Measurements from ENCODE around the gene DPYSL4.
"Not testable (repeated sequence)": the region's sequence is repeated elsewhere in the genome, so short reads cannot be mapped to it uniquely, and the experiment has no call there.

Gene DPYSL4

DNA sequence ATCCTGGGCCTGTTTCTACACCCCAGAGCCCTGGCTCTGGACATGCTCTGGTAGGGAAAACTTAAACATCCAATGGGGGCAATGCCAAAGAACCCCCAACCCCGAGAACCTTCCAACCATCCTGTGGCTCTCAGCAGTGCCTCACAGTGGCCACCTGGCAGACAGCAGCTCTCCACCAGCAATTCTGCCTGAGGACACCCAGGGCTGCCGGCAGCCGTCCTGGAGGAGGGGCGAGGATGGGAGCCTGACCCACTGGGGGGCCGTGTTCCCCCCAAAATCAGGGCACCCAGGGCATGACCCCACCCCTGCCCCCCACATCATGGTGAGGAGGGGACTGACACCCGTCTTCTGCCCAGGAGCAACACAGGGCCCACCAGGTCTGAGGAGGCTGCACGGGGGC, 32.7 kb downstream of the DPYSL4 start:
- DNase-seq (ENCODE audit: low spot score in 2 of 2) (no peak), ATAC-seq (ENCODE audit: low read depth) (no peak)
- Mint-ChIP-seq H3K27ac (no peak overlapping the region), H3K9me3 (peaks cover 7% of the 10 kb centered on the region), H3K4me3 (no peak overlapping the region), H3K27me3 (no peaks in the 10 kb centered on the region), H3K4me1 (no peaks in the 10 kb centered on the region), H3K36me3 (peaks cover 7% of the 10 kb centered on the region)

DNA sequence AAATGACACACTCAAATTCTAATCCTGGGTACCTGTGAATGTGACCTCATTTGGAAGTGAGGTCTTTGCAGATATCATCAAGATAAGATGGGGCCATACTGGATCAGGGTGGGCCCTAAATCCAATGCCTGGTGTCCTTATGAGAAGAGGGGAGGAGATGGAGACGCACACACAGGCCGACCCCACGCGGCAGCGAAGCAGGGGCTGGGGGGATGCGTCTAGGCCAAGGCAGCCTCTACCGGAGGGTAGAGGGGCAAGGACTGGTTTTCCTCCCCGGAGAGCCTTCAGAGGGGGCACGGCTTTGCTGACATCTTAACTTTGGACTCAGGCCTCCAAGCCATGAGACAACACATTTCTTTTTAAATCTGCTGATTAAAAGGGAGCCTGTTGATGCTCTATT, 33.3 kb downstream of the DPYSL4 start:
- no peak for ATAC-seq (ENCODE audit: low read depth)
- H3K4me3 Mint-ChIP-seq, result no peak overlapping the region
- H3K36me3 Mint-ChIP-seq, result peaks cover 6% of the 10 kb centered on the region
- DNase-seq (ENCODE audit: low spot score in 2 of 2), result no peak
- H3K9me3 Mint-ChIP-seq, result peaks cover 7% of the 10 kb centered on the region
- H3K4me1 Mint-ChIP-seq, result no peaks in the 10 kb centered on the region
- H3K27ac Mint-ChIP-seq, result no peak overlapping the region
- no peaks in the 10 kb centered on the region for H3K27me3 Mint-ChIP-seq

DNA sequence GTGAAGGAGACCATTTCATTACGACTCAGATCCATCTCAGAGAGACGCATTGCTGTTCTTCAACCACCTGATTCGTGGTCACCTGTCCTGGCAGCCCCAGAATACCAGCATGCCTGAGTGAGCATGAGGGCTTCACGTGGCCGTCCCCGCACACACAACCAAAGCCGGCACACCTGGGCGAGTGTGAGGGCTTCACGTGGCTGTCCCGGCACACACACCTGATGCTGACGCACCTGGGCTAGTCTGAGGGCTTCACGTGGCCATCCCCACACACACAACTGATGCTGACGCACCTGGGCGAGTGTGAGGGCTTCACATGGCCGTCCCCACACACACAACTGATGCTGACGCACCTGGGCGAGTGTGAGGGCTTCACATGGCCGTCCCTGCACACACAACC, 34.2 kb downstream of the DPYSL4 start:
- not testable (repeated sequence) for H3K27ac Mint-ChIP-seq; ATAC-seq (ENCODE audit: low read depth); H3K36me3 Mint-ChIP-seq; H3K27me3 Mint-ChIP-seq; H3K4me3 Mint-ChIP-seq; DNase-seq (ENCODE audit: low spot score in 2 of 2); H3K4me1 Mint-ChIP-seq; H3K9me3 Mint-ChIP-seq

DNA sequence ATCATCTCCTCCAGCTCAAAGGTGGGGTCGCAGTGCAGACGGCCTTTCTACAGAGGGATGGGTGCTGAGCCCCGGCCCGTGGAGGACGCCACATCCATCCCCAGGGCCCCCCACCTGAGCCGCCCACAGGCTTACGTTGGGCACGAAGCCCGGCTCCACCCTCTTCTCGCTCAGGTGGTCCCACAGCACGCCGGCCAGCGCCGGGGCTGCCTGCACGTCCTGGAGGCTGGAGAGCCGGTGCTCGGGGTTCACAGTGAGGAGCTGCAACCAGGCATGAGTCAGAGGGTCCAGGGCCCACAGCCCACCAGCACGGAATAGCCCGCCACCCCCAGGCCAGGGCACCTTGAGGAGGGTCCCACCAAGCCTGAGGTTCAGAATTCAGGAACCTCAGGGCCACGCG, 36.0 kb downstream of the DPYSL4 start:
- H3K27me3 Mint-ChIP-seq, result no peaks in the 10 kb centered on the region
- H3K36me3 Mint-ChIP-seq, result peaks cover 3% of the 10 kb centered on the region
- peaks cover under 1% of the 10 kb centered on the region for H3K9me3 Mint-ChIP-seq
- H3K27ac Mint-ChIP-seq, result no peak overlapping the region
- DNase-seq (ENCODE audit: low spot score in 2 of 2) (no peak), ATAC-seq (ENCODE audit: low read depth) (no peak)
- H3K4me1 Mint-ChIP-seq, result peaks cover 3% of the 10 kb centered on the region
- no peak overlapping the region for H3K4me3 Mint-ChIP-seq

DNA sequence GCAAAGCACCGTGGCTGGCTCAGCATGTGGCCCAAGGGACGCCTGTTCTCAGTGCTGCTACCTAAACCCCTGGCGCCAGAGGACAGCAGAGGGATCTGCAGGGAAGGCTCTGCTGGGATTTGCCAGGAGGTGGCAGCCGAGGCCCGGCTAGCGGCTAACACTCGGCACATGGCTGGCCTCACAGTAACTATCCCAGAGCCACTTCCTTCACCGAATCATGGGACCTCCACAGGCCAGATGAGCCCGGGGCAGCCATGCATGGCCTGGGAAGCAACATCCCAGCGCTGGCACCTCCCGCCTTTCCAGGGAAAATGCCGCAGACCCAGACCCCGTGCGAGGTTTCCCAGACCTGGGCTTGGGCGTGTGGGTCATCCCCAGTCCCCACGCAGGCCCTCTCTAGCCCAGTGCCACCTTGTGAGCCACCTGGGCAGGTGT, 36.4 kb downstream of the DPYSL4 start:
- peaks cover 3% of the 10 kb centered on the region for H3K4me1 Mint-ChIP-seq
- H3K27ac Mint-ChIP-seq, result no peak overlapping the region
- no peak overlapping the region for H3K4me3 Mint-ChIP-seq
- H3K27me3 Mint-ChIP-seq, result no peaks in the 10 kb centered on the region
- DNase-seq (ENCODE audit: low spot score in 2 of 2) (peak; percentile 38 to 48), ATAC-seq (ENCODE audit: low read depth) (peak; percentile 96)
- H3K9me3 Mint-ChIP-seq, result no peaks in the 10 kb centered on the region
- peaks cover 3% of the 10 kb centered on the region for H3K36me3 Mint-ChIP-seq

DNA sequence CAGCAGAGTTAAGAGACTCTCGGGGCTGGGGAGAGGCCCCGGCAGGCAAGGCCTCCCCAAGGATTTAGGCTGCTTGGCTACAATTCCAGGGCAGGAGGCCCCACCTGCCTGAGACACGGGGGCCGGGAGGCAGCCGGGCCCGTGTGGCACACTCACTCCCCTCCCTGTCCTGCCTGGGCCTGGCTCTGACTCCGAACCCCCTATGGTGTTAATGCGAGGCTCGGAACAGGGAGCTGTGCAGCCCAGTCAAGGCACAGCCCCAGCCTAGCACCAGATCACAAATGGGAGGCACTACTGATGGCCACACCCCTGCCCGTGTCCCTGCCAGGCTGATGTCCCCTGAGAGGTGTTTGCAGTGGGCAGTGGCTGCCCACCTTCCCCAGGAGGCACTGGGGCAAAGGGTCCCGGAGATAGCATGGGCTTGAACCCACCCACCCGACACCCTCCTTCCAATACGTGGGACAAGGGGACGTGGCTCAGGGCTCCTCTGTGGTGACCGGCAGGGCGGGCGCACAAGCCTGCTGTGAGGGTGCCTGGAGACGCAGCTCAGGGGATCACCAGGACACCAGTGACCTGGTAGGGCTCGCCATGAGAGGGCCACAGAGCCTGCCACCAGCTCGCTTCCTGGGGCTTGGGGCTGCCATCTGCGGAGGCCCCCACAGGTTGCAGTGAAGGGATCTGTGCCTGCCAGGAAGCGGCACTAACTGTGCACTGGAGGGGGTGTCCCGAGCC, 37.0 kb downstream of the DPYSL4 start:
- ATAC-seq (ENCODE audit: low read depth) (no peak), DNase-seq (ENCODE audit: low spot score in 2 of 2) (no peak)
- H3K9me3 Mint-ChIP-seq, result no peaks in the 10 kb centered on the region
- peaks cover 3% of the 10 kb centered on the region for H3K4me1 Mint-ChIP-seq
- no peaks in the 10 kb centered on the region for H3K27me3 Mint-ChIP-seq
- H3K4me3 Mint-ChIP-seq, result no peak overlapping the region
- H3K36me3 Mint-ChIP-seq, result peaks cover under 1% of the 10 kb centered on the region
- H3K27ac Mint-ChIP-seq, result no peak overlapping the region

DNA sequence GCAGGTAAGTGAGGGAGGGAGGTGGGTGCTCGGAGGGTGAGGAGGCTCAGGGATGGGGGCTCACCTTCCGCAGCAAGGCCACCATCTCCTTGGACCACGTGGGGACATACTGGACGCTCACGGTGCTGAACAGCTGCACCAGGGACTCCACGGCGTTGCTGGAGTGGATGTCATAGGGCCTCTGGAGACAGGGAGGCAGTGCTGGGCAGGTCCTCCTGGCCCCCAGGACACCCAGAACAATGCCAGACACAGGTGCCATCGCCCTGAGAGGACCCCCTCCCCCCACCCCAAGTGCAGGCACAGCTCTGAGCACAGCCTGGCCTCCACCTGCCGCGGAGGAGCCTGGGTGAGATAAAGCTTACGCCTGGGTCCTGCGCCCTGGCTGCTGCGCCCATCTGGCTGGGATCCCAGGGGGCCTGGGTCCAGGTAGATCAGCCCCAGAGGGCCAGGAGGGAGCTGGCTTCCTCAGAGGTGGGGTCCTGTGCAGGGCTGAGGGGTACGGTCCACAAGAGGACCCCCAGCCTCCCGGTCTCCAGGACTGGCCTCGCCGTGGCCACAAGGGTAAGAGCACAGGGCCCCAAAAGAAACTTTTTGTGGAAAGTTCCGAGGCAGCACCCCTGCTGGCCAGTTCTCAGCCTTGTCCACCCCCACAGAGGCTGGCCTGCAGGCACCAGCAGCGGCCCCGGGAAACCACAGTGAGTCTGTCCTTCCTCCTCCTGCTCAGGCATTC, 37.8 kb downstream of the DPYSL4 start:
- Mint-ChIP-seq H3K27me3 (no peaks in the 10 kb centered on the region), H3K27ac (no peak overlapping the region), H3K9me3 (no peaks in the 10 kb centered on the region), H3K4me1 (peaks cover 4% of the 10 kb centered on the region), H3K36me3 (no peaks in the 10 kb centered on the region), H3K4me3 (no peak overlapping the region)
- ATAC-seq (ENCODE audit: low read depth) (no peak), DNase-seq (ENCODE audit: low spot score in 2 of 2) (no peak)

DNA sequence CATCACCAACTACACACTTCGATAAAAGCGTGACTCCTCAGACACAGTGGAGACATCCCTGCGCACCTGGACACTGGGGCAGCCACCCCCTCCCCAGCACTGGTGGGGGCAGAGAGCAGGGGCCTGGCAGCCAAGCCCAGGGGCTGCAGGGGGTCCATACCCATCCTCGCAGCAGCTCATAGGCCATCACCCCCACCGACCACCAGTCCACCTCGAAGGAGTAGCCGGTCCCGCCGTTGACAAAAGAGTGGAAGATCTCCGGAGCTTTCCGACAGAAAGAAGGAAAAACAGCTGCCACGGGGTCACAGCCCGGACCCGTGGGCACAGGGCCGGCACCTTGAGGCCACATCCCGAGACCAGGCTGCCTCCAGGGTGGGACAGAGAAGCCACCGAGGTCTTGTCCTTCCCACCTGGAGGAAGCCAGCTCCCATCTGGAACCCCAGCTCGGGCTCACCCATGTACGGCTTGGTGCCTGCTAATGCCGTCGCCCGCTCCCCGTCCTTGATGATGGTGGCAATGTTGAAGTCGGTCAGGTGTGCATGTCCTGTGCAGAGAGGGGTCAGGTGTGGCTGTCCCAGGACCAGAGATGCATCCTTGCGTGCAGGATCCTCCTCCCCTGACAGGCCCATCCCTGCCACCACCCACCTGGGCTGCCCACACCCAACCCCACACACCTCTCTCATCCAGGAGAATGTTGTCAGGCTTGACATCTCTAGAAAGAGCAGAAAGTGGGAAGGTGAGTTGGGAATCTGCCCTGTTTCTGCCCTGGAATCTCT, 38.5 kb downstream of the DPYSL4 start:
- Mint-ChIP-seq H3K27ac (no peak overlapping the region), H3K27me3 (no peaks in the 10 kb centered on the region), H3K9me3 (no peaks in the 10 kb centered on the region), H3K36me3 (no peaks in the 10 kb centered on the region), H3K4me3 (no peak overlapping the region), H3K4me1 (peaks cover 8% of the 10 kb centered on the region)
- DNase-seq (ENCODE audit: low spot score in 2 of 2) (no peak), ATAC-seq (ENCODE audit: low read depth) (no peak)

DNA sequence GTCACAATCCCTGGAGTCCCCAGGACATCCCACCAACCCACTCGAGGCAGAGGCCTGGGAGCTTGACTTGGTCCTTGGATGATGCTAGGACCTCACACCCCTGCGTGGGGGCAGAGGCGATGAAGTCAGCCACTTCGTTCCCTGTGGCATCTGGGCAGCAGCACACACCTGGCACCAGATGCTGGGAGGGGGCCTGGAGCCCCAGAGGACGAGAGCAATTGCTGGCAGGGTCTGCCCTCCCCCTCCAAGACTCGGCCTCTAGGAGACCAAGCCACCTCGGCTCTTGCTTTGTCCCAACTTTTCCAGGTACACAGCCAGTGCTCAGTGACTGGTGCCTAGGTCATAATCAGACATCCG, 39.1 kb downstream of the DPYSL4 start:
- ATAC-seq (ENCODE audit: low read depth) (no peak), DNase-seq (ENCODE audit: low spot score in 2 of 2) (no peak)

DNA sequence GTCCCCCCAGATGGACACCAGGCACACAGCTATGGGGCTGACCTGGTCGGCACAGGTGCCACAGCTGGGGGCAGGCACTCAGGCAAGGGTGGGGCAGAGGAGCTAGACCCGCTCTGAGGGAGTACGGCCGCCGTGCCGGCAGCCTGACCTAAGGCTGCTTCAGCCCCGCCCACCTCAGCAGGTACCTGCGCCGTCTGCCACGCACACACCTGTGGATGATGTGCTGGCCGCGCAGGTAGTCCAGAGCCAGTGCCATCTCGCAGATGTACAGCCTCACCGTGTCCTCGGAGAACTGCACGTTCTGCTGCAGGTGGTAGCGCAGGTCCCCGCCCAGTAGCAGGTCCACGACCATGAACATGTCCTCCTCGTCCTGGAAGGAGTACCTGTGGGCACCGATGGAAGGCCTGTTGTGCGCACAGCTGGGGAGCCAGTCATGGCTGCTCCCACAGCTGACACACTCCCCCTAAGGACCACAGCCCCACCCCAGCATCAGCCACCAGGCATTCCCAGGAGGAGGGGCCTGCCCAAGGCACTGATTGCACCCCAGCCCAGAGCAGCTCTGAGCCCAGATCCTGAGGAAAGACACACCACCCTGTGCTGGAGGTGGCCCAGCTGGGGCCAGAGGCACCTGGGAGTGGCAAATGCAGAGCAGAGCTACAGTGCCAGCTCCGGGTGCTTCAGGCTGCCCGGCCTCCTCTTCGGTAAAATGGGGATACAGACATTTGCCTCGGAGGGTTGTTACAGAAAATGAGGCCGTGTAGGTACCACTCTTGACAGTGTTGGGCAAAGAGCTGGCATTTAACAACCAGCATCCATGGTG, 40.0 kb downstream of the DPYSL4 start:
- no peak for ATAC-seq (ENCODE audit: low read depth)
- no peaks in the 10 kb centered on the region for H3K27me3 Mint-ChIP-seq
- H3K4me3 Mint-ChIP-seq, result no peak overlapping the region
- peak overlapping the region; percentile 5 for H3K27ac Mint-ChIP-seq
- no peaks in the 10 kb centered on the region for H3K36me3 Mint-ChIP-seq
- DNase-seq (ENCODE audit: low spot score in 2 of 2), result no peak
- H3K4me1 Mint-ChIP-seq, result peaks cover 8% of the 10 kb centered on the region
- H3K9me3 Mint-ChIP-seq, result no peaks in the 10 kb centered on the region

More for the DNA sequence above, 39.1 kb downstream of the DPYSL4 start:
- Mint-ChIP-seq H3K4me1 (peaks cover 8% of the 10 kb centered on the region), H3K4me3 (no peak overlapping the region), H3K36me3 (no peaks in the 10 kb centered on the region), H3K9me3 (no peaks in the 10 kb centered on the region), H3K27ac (no peak overlapping the region), H3K27me3 (no peaks in the 10 kb centered on the region)

DNA sequence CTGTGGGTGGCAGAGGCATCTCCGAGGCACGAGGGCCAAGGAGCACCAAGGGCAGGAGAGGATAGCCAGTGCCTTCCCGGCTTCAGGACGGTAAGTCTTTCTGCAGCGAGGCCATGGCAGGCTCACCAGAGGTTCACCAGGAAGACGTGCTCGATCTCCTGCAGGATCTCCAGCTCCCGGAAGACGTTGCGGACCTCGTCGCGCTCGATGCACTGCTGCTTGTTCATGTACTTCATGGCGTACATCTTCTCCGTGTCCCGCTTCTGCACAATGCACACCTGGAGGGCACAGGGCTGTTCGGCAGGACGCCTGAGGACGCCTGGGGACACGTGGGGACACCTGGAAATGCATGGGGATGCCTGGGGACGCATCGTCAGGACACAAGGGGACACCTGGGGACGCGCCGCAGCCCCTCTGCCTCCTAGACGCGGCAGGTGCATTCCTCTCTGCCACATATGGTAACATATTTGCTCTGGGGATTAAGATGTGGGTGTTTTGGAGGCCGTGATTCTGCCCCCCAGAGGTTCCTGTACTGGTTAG, 41.2 kb downstream of the DPYSL4 start:
- Mint-ChIP-seq H3K27me3 (no peaks in the 10 kb centered on the region), H3K4me3 (no peak overlapping the region), H3K36me3 (no peaks in the 10 kb centered on the region), H3K9me3 (no peaks in the 10 kb centered on the region), H3K4me1 (peaks cover 12% of the 10 kb centered on the region), H3K27ac (no peak overlapping the region)
- DNase-seq (ENCODE audit: low spot score in 2 of 2) (no peak), ATAC-seq (ENCODE audit: low read depth) (no peak)

DNA sequence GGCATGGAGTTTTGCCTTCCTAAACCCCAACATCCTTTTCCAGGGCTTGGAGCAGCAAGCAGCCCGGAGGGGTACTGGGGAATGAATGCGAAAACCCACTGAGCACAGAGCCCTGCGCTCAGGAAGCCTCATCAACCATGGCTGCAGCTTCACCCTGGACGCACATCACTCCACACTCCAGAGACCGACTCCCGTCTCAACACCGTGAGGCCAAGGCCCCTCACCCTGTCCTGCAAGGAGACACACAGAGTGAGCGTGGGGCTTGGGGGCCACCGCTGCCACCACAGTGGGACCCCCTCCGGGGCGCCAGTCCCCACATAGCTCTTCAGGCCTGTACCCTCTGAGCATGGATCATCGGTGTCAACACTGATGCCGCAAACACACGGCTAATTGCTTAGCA, 41.9 kb downstream of the DPYSL4 start:
- DNase-seq (ENCODE audit: low spot score in 2 of 2) (no peak), ATAC-seq (ENCODE audit: low read depth) (no peak)
- Mint-ChIP-seq H3K9me3 (no peaks in the 10 kb centered on the region), H3K27ac (no peak overlapping the region), H3K4me3 (no peak overlapping the region), H3K27me3 (no peaks in the 10 kb centered on the region), H3K4me1 (peaks cover 12% of the 10 kb centered on the region), H3K36me3 (no peaks in the 10 kb centered on the region)

DNA sequence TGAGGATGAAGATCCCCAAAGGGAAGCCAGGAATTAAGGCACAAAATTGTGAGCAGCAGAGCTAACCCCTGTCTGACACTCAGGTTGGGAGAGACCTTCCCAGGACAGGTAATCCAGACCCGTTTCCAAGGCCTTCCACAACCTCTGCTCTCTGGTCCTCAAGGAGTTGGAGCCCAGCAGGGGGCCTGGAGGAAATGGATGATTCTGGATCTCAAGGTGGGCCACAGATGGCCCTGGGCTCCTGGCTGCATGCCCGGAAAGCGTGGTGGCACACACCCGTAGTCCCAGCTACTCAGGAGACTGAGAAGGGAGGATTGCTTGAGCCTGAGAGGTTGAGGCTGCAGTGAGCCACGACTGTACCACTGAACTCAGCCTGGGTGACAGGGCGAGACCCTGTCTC, 42.3 kb downstream of the DPYSL4 start:
- peak overlapping the region; percentile 24 for H3K4me3 Mint-ChIP-seq
- ATAC-seq (ENCODE audit: low read depth), result no peak

More for the DNA sequence above, 42.3 kb downstream of the DPYSL4 start:
- H3K9me3 Mint-ChIP-seq, result no peaks in the 10 kb centered on the region
- H3K4me1 Mint-ChIP-seq, result peaks cover 12% of the 10 kb centered on the region
- H3K27ac Mint-ChIP-seq, result no peak overlapping the region
- no peaks in the 10 kb centered on the region for H3K36me3 Mint-ChIP-seq
- H3K27me3 Mint-ChIP-seq, result no peaks in the 10 kb centered on the region
- DNase-seq (ENCODE audit: low spot score in 2 of 2), result no peak

All from memory B cell (primary cell).